Neural cell (in vitro differentiated cells): ENCODE results near the gene SLC4A3.

ENCODE experiments used
- CTCF ChIP-seq: fragments of 450-650 bp; IDR thresholded peaks from 2 replicates; pipeline ENCODE4 v1.5.1; 2014; ENCODE audit warnings: antibody characterized with exemption, mild to moderate bottlenecking, moderate library complexity; ENCODE audit not compliant: poor library complexity, severe bottlenecking
- EZH2 ChIP-seq: fragments of 200-600, 300-800 bp; shearing (Covaris generic), sonication (generic); IDR thresholded peaks from 2 replicates; pipeline ENCODE4 v1.6.1; 2014; ENCODE audit warnings: antibody characterized with exemption, low read length, borderline replicate concordance, mild to moderate bottlenecking; ENCODE audit not compliant: insufficient read depth, poor library complexity, severe bottlenecking

GRCh38 chr2:219662566-219662965 is 35.1 kb downstream of the SLC4A3 start:
- TF ChIP-seq EZH2: no peak
- TF ChIP-seq CTCF: no peak
